Right lobe of liver (tissue), 6 donors: ENCODE results near the gene CCDC149. TPM values are rescaled to one million over a fixed set of nuclear protein-coding genes. Genes with fewer than 3 reads are reported as not detected.

ENCODE experiments used
- ATAC-seq, 4 donors: fragments of 200-7000 bp; cut with Tn5 transposase; one replicate each; pipeline ENCODE4 v1.9.1; 2020; ENCODE audit warnings: mild to moderate bottlenecking in 4 of 4, moderate library complexity in 4 of 4
- DNase-seq, 3 donors: peaks; one replicate each; pipeline ENCODE4 v3.0.0-alpha.2; 2020
- H3K27ac ChIP-seq, 3 donors: fragments of 200-600 bp; one replicate each; pipeline ENCODE4 v1.8.0; 2022
- H3K27me3 ChIP-seq, 2 donors: fragments of 200-600 bp; one replicate each; pipeline ENCODE4 v1.8.0; 2022
- H3K36me3 ChIP-seq, 4 donors: fragments of 200-600 bp; sonication (generic) in 1 of 4; one replicate each; pipeline versions ENCODE4 v1.5.1 to v1.8.0; 2017 to 2022; ENCODE audit warnings: control low read depth in 1 of 4
- H3K4me1 ChIP-seq, 4 donors: fragments of 200-600 bp; sonication (generic) in 1 of 4; one replicate each; pipeline versions ENCODE4 v1.5.1 to v1.8.0; 2017 to 2022; ENCODE audit warnings: control low read depth in 1 of 4
- H3K4me3 ChIP-seq, 3 donors: fragments of 200-600 bp; one replicate each; pipeline ENCODE4 v1.8.0; 2022
- H3K9me3 ChIP-seq, 4 donors: fragments of 200-600 bp; sonication (generic) in 1 of 4; one replicate each; pipeline versions ENCODE4 v1.5.1 to v1.8.0; 2017 to 2022; ENCODE audit warnings: control low read depth in 1 of 4
- POLR2A ChIP-seq: fragments of 450-650 bp; IDR thresholded peaks from one replicate; pipeline ENCODE4 v1.6.1; 2017; ENCODE audit warnings: antibody characterized with exemption, mild to moderate bottlenecking
- WGBS: methylation state at CpG from one replicate; pipeline ENCODE4 v1.1.6; 2018; ENCODE audit warnings: low coverage, low lambda C conversion rate; ENCODE audit not compliant: insufficient coverage; ENCODE audit errors: missing lambda C conversion rate; 5-methylcytosine and 5-hydroxymethylcytosine counted together
- intact Hi-C, 2 donors: fragments of 100-400 bp; cut with DNase I; formaldehyde crosslinking; loops; one replicate each; pipeline versions ENCODE4 v1.11.2 to v1.14.1; 2022
- total RNA-seq, 6 experiments: library from RNA; depleted of rRNA in 2 of 6; stranded (reverse); fragments of >200 nt in 2 of 6; fragmentation: NEBNext Ultra II Directional in 3 of 6; extraction: Animal tissue kit (Norgen Biotek cat#: 25700) in 3 of 6; gene quantifications; one replicate each; pipeline versions ENCODE4 v1.1.0 to v1.2.4, GENCODE V29; 2016 to 2023
- TF ChIP-seq, protein P1 (sequence below), 4 donors: fragments of 200-600 bp in 3 of 4; fragments of 450-650 bp in 1 of 4; IDR thresholded peaks; one replicate each; pipeline versions ENCODE4 v1.5.1 to v1.8.0; 2016 to 2022; ENCODE audit warnings: antibody characterized with exemption in 4 of 4, mild to moderate bottlenecking in 2 of 4
- donor health status: DM: no; HTN: yes; CAD: no.
- donor health status: DM: no; HTN: no; CAD: no.
- donor health status: DM: no; HTN: no; CAD: no.
- donor health status: DM: no; HTN: yes; CAD: no.
- donor health status: DM: no; HTN: yes; CAD: no.

CCDC149 gene
- total RNA-seq, 6 experiments from 2014 or later: 3.9 to 8.0 (median 5.2) TPM

DNA sequence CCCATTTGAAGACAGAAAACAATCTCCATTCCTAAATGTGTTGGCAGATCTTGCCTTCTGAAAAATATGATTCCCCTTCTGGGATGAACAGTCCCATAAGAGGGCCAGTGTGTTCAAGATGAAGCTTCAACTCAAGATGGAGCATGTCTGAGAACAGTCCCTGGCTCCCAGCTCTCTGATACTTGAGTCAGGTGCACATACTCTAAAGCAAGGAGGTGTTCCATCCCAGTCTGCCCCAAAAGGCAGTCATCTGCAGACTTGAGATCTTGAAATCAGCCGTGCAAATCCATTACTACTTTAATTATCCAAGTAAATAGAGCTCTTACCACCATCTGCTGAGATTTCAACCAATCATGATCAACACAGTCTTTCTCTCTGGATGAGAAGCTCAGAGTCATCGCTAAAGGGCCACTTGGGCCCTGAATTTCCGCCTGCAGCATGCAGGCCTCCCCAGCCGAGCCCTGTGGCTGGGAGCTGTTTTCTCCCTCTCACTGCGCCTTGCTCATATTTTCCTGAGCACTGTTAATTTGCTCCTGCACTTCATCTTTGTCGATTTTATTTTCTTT, 22.2 kb downstream of the CCDC149 start:
- no peaks in the 10 kb centered on the region for H3K36me3 ChIP-seq
- TF ChIP-seq, protein P1, sequence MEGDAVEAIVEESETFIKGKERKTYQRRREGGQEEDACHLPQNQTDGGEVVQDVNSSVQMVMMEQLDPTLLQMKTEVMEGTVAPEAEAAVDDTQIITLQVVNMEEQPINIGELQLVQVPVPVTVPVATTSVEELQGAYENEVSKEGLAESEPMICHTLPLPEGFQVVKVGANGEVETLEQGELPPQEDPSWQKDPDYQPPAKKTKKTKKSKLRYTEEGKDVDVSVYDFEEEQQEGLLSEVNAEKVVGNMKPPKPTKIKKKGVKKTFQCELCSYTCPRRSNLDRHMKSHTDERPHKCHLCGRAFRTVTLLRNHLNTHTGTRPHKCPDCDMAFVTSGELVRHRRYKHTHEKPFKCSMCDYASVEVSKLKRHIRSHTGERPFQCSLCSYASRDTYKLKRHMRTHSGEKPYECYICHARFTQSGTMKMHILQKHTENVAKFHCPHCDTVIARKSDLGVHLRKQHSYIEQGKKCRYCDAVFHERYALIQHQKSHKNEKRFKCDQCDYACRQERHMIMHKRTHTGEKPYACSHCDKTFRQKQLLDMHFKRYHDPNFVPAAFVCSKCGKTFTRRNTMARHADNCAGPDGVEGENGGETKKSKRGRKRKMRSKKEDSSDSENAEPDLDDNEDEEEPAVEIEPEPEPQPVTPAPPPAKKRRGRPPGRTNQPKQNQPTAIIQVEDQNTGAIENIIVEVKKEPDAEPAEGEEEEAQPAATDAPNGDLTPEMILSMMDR (IDR thresholded peaks at IDR 0.05): no peak
- no peak for TF ChIP-seq POLR2A
- DNase-seq (no peak), ATAC-seq (no peak)
- no peak overlapping the region for H3K27ac ChIP-seq
- H3K27me3 ChIP-seq: no peaks in the 10 kb centered on the region
- no peaks in the 10 kb centered on the region for H3K4me1 ChIP-seq
- intact Hi-C loops: no loop called here
- 89% methylated on average over 4 of the region's 6 CpGs for WGBS
- no peaks in the 10 kb centered on the region for H3K9me3 ChIP-seq
- no peak overlapping the region for H3K4me3 ChIP-seq

DNA sequence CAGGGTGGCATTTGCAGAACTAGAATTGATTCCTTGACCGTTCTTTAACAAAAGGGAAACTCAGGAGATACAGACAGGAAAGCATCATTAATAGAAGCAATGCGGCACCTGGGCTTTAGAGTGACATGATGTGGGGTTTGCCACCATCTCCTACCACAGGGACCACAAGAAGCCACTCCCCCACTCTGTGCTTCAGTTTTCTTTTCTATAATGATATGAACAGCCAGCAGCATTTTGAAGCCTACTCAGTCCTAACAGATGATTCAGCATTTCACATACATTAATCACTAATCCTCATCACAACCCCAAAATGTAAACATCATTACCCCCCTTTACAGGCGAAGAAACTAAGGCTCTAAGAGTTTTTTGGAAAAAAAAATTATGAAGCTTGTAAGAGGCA, 22.9 kb downstream of the CCDC149 start:
- H3K36me3 ChIP-seq: no peaks in the 10 kb centered on the region
- no peaks in the 10 kb centered on the region for H3K4me1 ChIP-seq
- H3K4me3 ChIP-seq: no peak overlapping the region
- ATAC-seq (no peak), DNase-seq (no peak)
- no peak overlapping the region for H3K27ac ChIP-seq
- intact Hi-C loops: no loop called here
- no peaks in the 10 kb centered on the region for H3K9me3 ChIP-seq
- TF ChIP-seq, protein P1 (IDR thresholded peaks at IDR 0.05): no peak
- TF ChIP-seq POLR2A: no peak
- no peaks in the 10 kb centered on the region for H3K27me3 ChIP-seq
- WGBS: 57% methylated on average over 1 of the region's 3 CpGs

DNA sequence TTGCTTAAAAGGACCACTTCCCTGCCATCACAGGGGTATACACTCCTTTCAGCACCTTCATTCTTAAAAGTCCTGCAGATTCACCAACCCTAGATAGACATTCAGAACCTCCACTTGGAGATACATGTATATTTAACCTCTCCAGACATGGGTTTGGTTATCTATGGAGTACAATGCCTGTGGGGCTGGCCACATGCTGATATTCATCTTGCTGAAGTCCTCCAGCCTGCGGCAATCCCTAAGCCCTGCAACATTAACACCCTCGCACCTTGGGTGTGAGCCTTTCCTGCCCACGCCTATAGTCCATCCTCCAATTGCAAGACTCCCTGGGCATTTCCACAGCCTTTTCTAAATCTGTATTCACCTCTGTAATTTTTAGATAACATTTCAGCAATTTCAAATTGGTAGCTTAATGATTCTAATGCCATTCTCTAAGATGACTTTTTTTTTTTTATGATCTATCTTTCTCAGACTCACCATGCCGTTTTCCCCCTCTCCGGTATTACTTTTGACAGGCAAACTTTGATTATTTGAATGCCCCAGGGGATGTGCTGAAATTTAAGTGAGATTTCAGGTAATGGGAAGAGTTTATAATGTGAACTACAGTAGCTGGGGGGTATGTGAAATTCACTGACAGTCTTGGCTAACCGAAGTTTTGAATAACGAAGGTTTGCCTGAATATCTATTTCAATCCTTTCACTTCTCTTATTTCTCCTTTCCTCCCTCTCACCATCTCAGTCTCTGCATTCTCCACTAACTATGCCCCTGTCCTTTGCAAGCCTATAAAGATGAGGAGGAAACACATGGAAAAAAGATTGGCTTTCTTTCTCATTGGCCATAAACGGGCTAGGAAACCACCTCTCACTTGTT, 24.1 kb downstream of the CCDC149 start:
- H3K4me1 ChIP-seq: no peaks in the 10 kb centered on the region
- ATAC-seq (no peak), DNase-seq (no peak)
- H3K9me3 ChIP-seq: no peaks in the 10 kb centered on the region
- no peaks in the 10 kb centered on the region for H3K36me3 ChIP-seq
- H3K27ac ChIP-seq: no peak overlapping the region
- TF ChIP-seq, protein P1 (IDR thresholded peaks at IDR 0.05): no peak
- no peak for TF ChIP-seq POLR2A
- no peak overlapping the region for H3K4me3 ChIP-seq
- intact Hi-C loops: no loop called here
- 86% methylated on average over 7 of the region's 8 CpGs for WGBS
- no peaks in the 10 kb centered on the region for H3K27me3 ChIP-seq

DNA sequence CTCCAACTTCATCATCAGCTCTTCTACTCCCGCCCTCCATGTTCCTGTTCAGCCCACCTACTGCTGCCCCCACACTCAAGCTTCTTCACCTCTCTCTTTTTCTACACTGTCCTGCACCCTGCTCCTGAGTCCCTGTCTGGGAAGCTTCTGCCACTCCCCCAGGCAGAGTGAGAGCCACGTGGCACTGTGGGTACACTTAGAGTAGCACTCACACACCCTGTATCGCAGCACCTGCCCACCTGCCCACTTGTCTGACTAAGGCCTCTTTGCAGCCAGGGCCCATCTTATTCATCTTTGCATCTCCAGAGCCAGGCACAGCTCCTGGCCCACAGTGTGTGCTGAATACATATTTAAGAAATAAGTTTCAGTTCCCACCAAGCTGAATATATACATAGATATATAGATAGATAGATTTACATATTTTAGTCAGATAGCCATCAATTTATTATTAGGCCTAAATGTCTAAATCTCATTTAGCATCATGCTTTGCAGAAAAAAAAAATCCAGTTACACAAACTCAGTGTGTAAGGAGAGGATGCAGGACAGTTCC, 24.9 kb downstream of the CCDC149 start:
- ATAC-seq (no peak), DNase-seq (no peak)
- Histone ChIP-seq H3K4me3 (no peak overlapping the region), H3K36me3 (no peaks in the 10 kb centered on the region), H3K9me3 (no peaks in the 10 kb centered on the region), H3K4me1 (no peaks in the 10 kb centered on the region), H3K27me3 (no peaks in the 10 kb centered on the region), H3K27ac (no peak overlapping the region)
- intact Hi-C loops: no loop called here
- TF ChIP-seq, protein P1 (IDR thresholded peaks at IDR 0.05): no peak
- no peak for TF ChIP-seq POLR2A
- WGBS: 82% methylated on average over 3 of the region's 3 CpGs
